Stomach (tissue), 9 donors: ENCODE results near the gene PCDHB9. TPM values are rescaled to one million over a fixed set of nuclear protein-coding genes. Genes with fewer than 3 reads are reported as not detected.
"Not testable (repeated sequence)": the region's sequence is repeated elsewhere in the genome, so short reads cannot be mapped to it uniquely, and the experiment has no call there.

Source experiments
- DNase-seq, 2 donors: peaks; one replicate each; pipeline versions ENCODE4 v3.0.0 to v3.0.0-alpha.2; 2013 to 2019
- H3K27ac ChIP-seq, 5 donors: fragments of 200-600 bp in 4 of 5; sonication (generic) in 4 of 5; one replicate each; pipeline ENCODE4 v1.5.1; 2013 to 2019; ENCODE audit warnings: mild to moderate bottlenecking in 1 of 5, moderate library complexity in 1 of 5
- H3K27me3 ChIP-seq, 3 donors: fragments of 200-600 bp; sonication (generic); one replicate each; pipeline ENCODE4 v1.5.1; 2017 to 2019; ENCODE audit warnings: mixed run types in 1 of 3
- H3K36me3 ChIP-seq, 4 donors: fragments of 200-600 bp; sonication (generic); 1 replicate in 3 of 4; 2 replicates in 1 of 4; pipeline ENCODE4 v1.5.1; 2016 to 2019
- H3K4me1 ChIP-seq, 4 donors: fragments of 200-600 bp; sonication (generic); one replicate each; pipeline ENCODE4 v1.5.1; 2016 to 2019
- H3K4me3 ChIP-seq, 4 donors: fragments of 200-600 bp; sonication (generic) in 3 of 4; one replicate each; pipeline ENCODE4 v1.5.1; 2016 to 2019; ENCODE audit warnings: mild to moderate bottlenecking in 1 of 4
- H3K9me3 ChIP-seq, 4 donors: fragments of 200-600 bp; sonication (generic); one replicate each; pipeline ENCODE4 v1.5.1; 2016 to 2019
- EP300 ChIP-seq: sonication (generic); formaldehyde crosslinking; IDR thresholded peaks from one replicate; pipeline ENCODE4 v1.6.1; 2017; ENCODE audit warnings: antibody characterized with exemption
- POLR2A ChIP-seq, 4 donors: fragments of 450-650 bp; IDR thresholded peaks; one replicate each; pipeline ENCODE4 v1.6.1; 2016; ENCODE audit warnings: antibody characterized with exemption in 4 of 4, control low read depth in 2 of 4, mild to moderate bottlenecking in 1 of 4, moderate library complexity in 1 of 4
- POLR2AphosphoS5 ChIP-seq, 3 donors: sonication (generic); formaldehyde crosslinking; IDR thresholded peaks; one replicate each; pipeline ENCODE4 v1.6.1; 2016; ENCODE audit warnings: antibody characterized with exemption in 3 of 3
- WGBS, 5 donors: extraction: QIAGEN DNeasy Blood & Tissue Kit in 3 of 5; methylation state at CpG; one replicate each; pipeline versions ENCODE4 v1.1.5 to v1.1.7; 2013 to 2018; 5-methylcytosine and 5-hydroxymethylcytosine counted together
- intact Hi-C: fragments of 100-400 bp; cut with DNase I; formaldehyde crosslinking; loops from one replicate; pipeline ENCODE4 v1.15.1; 2023; ENCODE audit warnings: low total_unique reads
- polyA plus RNA-seq, 3 donors: library from polyadenylated mRNA; stranded (reverse); fragments of 200-250 nt; gene quantifications; one replicate each; pipeline ENCODE4 v1.2.3, GENCODE V29; 2013
- total RNA-seq, 5 donors: library from RNA; depleted of rRNA; stranded (reverse); fragments of >200 nt; gene quantifications; one replicate each; pipeline versions ENCODE4 v1.1.0 to v1.2.3, GENCODE V29; 2014 to 2016
- TF ChIP-seq, protein P1 (sequence below), 7 experiments: fragments of 450-650 bp in 4 of 7; fragments of 200-600 bp in 3 of 7; sonication (generic) in 3 of 7; IDR thresholded peaks; one replicate each; pipeline ENCODE4 v1.5.1; 2016 to 2019; ENCODE audit warnings: antibody characterized with exemption in 7 of 7, control low read depth in 2 of 7, mild to moderate bottlenecking in 1 of 7
- donor health status: healthy with polysubstance abuse.
- donor health status: Bipolar disorder and iron deficiency.
- donor health status: healthy.

Gene PCDHB9
- total and polyA plus RNA-seq, 8 donors, result 0.08 to 0.92 (median 0.19) TPM; not detected in 3

DNA sequence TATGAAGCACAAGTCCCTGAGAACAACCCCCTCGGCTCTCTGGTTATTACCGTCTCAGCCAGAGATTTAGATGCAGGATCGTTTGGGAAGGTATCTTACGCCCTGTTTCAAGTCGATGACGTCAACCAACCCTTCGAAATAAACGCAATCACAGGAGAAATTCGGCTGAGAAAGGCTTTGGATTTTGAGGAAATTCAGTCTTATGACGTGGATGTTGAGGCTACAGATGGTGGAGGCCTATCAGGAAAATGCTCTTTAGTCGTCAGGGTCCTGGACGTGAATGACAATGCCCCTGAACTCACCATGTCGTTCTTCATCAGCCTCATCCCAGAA lies 36.0 kb upstream of the PCDHB9 start:
- WGBS, 5 donors, result 22 to 44% (median 36%) methylated on average over 10 to 13 of the region's 13 CpGs
- Histone ChIP-seq H3K4me3 (no peak overlapping the region), H3K36me3 (no peaks in the 10 kb centered on the region), H3K9me3 (peaks cover 5 to 84% (median 63%) of the 10 kb centered on the region in 4 donors), H3K27ac (no peak overlapping the region), H3K4me1 (no peaks in the 10 kb centered on the region), H3K27me3 (peaks cover 0 to 44% (median 0%) of the 10 kb centered on the region in 3 donors)
- intact Hi-C loops, result no loop called here
- TF ChIP-seq POLR2AphosphoS5 (IDR thresholded peaks at IDR 0.05) (no peak), EP300 (no peak), POLR2A (IDR thresholded peaks at IDR 0.05) (no peak)
- TF ChIP-seq, protein P1, sequence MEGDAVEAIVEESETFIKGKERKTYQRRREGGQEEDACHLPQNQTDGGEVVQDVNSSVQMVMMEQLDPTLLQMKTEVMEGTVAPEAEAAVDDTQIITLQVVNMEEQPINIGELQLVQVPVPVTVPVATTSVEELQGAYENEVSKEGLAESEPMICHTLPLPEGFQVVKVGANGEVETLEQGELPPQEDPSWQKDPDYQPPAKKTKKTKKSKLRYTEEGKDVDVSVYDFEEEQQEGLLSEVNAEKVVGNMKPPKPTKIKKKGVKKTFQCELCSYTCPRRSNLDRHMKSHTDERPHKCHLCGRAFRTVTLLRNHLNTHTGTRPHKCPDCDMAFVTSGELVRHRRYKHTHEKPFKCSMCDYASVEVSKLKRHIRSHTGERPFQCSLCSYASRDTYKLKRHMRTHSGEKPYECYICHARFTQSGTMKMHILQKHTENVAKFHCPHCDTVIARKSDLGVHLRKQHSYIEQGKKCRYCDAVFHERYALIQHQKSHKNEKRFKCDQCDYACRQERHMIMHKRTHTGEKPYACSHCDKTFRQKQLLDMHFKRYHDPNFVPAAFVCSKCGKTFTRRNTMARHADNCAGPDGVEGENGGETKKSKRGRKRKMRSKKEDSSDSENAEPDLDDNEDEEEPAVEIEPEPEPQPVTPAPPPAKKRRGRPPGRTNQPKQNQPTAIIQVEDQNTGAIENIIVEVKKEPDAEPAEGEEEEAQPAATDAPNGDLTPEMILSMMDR (IDR thresholded peaks at IDR 0.05), result no peak
- no peak for DNase-seq

DNA sequence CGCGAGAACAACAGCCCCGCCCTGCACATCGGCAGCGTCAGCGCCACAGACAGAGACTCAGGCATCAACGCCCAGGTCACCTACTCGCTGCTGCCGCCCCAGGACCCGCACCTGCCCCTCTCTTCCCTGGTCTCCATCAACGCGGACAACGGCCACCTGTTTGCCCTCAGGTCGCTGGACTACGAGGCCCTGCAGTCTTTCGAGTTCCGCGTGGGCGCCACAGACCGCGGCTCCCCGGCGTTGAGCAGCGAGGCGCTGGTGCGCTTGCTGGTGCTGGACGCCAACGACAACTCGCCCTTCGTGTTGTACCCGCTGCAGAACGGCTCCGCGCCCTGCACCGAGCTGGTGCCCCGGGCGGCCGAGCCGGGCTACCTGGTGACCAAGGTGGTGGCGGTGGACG lies 35.3 kb upstream of the PCDHB9 start:
- intact Hi-C loops, H3K4me1 ChIP-seq, DNase-seq, H3K27ac ChIP-seq, H3K36me3 ChIP-seq, H3K4me3 ChIP-seq: not testable (repeated sequence)
- peaks cover 0 to 48% (median 0%) of the 10 kb centered on the region in 3 donors for H3K27me3 ChIP-seq
- 32 to 75% (median 34%) methylated on average over 14 to 38 of the region's 41 CpGs for WGBS, 5 donors
- H3K9me3 ChIP-seq, result peaks cover 12 to 91% (median 69%) of the 10 kb centered on the region in 4 donors

DNA sequence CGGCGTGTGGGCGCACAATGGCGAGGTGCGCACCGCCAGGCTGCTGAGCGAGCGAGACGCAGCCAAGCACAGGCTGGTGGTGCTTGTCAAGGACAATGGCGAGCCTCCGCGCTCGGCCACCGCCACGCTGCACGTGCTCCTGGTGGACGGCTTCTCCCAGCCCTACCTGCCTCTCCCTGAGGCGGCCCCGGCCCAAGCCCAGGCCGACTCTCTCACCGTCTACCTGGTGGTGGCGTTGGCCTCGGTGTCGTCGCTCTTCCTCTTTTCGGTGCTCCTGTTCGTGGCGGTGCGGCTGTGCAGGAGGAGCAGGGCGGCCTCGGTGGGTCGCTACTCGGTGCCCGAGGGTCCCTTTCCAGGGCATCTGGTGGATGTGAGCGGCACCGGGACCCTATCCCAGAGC lies 34.9 kb upstream of the PCDHB9 start:
- Histone ChIP-seq H3K9me3 (peaks cover 16 to 95% (median 73%) of the 10 kb centered on the region in 4 donors), H3K27me3 (peaks cover 0 to 52% (median 0%) of the 10 kb centered on the region in 3 donors)
- DNase-seq, H3K36me3 ChIP-seq, H3K27ac ChIP-seq, H3K4me3 ChIP-seq, intact Hi-C loops, H3K4me1 ChIP-seq: not testable (repeated sequence)
- WGBS, 5 donors, result 27 to 40% (median 33%) methylated on average over 5 to 36 of the region's 36 CpGs

DNA sequence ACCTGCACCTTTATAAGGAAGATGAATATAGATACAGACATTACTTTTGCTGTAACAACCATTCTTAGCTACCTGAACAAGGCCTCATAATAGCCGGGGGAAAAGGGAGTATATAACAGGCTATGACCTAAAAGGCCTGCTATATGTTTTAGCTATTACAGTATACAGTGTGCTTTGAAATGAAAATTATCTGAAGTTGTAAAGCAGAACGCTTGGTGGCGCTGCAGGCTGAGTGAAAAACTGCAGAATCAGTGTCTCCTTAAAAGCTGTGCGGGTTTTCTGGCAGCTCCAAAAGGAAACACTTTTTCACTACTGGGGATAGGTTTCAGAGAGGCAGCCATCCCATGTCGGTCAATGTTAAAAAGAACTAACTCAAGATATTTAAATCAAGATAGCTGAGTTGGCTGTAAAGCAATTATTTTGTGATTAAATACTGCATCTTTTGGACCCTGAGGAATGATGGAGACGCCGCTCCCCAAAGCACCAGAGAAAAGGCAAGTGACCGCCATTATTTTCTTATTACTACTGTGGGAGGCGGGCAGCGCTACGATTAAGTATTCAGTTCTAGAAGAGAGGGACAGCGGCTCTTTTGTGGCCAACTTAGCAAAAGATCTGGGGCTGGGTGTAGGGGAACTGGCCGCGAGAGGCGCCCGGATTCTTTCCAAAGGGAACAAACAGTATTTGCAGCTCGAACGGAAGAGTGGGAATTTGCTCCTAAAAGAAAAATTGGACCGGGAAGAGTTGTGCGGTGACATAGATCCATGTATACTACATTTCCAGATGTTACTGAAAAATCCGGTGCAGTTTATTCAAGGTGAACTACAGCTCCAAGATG lies 31.2 kb upstream of the PCDHB9 start:
- no peak for TF ChIP-seq EP300
- TF ChIP-seq POLR2AphosphoS5 (IDR thresholded peaks at IDR 0.05), result no peak
- TF ChIP-seq, protein P1 (IDR thresholded peaks at IDR 0.05), result no peak
- no peak for TF ChIP-seq POLR2A (IDR thresholded peaks at IDR 0.05)
- Histone ChIP-seq H3K36me3 (no peaks in the 10 kb centered on the region), H3K9me3 (peaks cover 16 to 86% (median 80%) of the 10 kb centered on the region in 4 donors), H3K4me3 (no peak overlapping the region), H3K27me3 (peaks cover 0 to 54% (median 0%) of the 10 kb centered on the region in 3 donors), H3K27ac (no peak overlapping the region), H3K4me1 (no peaks in the 10 kb centered on the region)
- no peak for DNase-seq
- 28 to 42% (median 38%) methylated on average over 21 of the region's 21 CpGs for WGBS, 5 donors
- intact Hi-C loops, result no loop called here

DNA sequence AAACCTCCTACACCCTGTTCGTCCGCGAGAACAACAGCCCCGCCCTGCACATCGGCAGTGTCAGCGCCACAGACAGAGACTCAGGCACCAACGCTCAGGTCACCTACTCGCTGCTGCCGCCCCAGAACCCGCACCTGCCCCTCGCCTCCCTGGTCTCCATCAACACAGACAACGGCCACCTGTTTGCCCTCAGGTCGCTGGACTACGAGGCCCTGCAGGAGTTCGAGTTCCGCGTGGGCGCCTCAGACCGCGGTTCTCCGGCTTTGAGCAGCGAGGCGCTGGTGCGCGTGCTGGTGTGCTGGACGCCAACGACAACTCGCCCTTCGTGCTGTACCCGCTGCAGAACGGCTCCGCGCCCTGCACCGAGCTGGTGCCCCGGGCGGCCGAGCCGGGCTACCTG lies 29.6 kb upstream of the PCDHB9 start:
- DNase-seq, H3K36me3 ChIP-seq, H3K4me3 ChIP-seq, H3K27ac ChIP-seq, H3K4me1 ChIP-seq, intact Hi-C loops: not testable (repeated sequence)
- peaks cover 0 to 38% (median 0%) of the 10 kb centered on the region in 3 donors for H3K27me3 ChIP-seq
- 27 to 64% (median 39%) methylated on average over 17 to 38 of the region's 38 CpGs for WGBS, 5 donors
- peaks cover 16 to 80% (median 67%) of the 10 kb centered on the region in 4 donors for H3K9me3 ChIP-seq

DNA sequence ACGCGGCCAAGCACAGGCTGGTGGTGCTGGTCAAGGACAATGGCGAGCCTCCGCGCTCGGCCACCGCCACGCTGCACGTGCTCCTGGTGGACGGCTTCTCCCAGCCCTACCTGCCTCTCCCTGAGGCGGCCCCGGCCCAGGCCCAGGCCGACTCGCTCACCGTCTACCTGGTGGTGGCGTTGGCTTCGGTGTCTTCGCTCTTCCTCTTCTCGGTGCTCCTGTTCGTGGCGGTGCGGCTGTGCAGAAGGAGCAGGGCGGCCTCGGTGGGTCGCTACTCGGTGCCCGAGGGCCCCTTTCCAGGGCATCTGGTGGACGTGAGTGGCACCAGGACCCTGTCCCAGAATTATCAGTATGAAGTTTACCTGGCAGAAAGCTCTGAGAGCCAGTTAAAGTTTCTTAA lies 29.1 kb upstream of the PCDHB9 start:
- DNase-seq, H3K4me3 ChIP-seq, H3K27ac ChIP-seq, H3K36me3 ChIP-seq, H3K4me1 ChIP-seq, intact Hi-C loops: not testable (repeated sequence)
- H3K27me3 ChIP-seq, result peaks cover 0 to 36% (median 0%) of the 10 kb centered on the region in 3 donors
- H3K9me3 ChIP-seq, result peaks cover 16 to 82% (median 68%) of the 10 kb centered on the region in 4 donors
- 26 to 61% (median 40%) methylated on average over 8 to 21 of the region's 28 CpGs for WGBS, 5 donors
